Measurements from ENCODE around the gene HOXA7. TPM values are rescaled to one million over a fixed set of nuclear protein-coding genes. Genes with fewer than 3 reads are reported as not detected.

The HOXA7 gene
- total and polyA plus RNA-seq, 10 of the 15 experiments (the other 5 are each of a cell fraction or from before 2014, with no cell fraction given), result not detected

GRCh38 chr7:27196287-27196767, 39.9 kb upstream of the HOXA7 start (continued):
- TF ChIP-seq CTCF (IDR thresholded peaks at IDR 0.05 in 2 of 3, conservative IDR thresholded peaks at IDR 0.05 in 1 of 3; ENCODE audit: control insufficient read depth in 2 of 3, extremely low read depth in 1 of 3, insufficient read depth in 1 of 3, low read depth in 3 of 3, low read length in 3 of 3) (peak; percentile 70 to 89 (median 74)), BRCA1 (IDR thresholded peaks at IDR 0.05; ENCODE audit: low read depth, low read length) (no peak), ZSCAN29 (IDR thresholded peaks at IDR 0.05) (no peak)

GRCh38 chr7:27194686-27195379, 38.4 kb upstream of the HOXA7 start:
- no peak for FAIRE-seq
- Histone ChIP-seq H3K79me2 (ENCODE audit: control insufficient read depth, insufficient read depth, low read length) (no peaks in the 10 kb centered on the region), H3K36me3 (ENCODE audit: control insufficient read depth in 2 of 2, insufficient read depth in 2 of 2, low read length in 1 of 2) (no peaks in the 10 kb centered on the region), H3K27ac (ENCODE audit: control insufficient read depth, insufficient read depth) (no peak overlapping the region), H3K4me3 (no peak overlapping the region), H2AFZ (ENCODE audit: control insufficient read depth, low read depth, low read length) (no peak overlapping the region), H3K4me2 (ENCODE audit: control insufficient read depth, insufficient read depth) (no peak overlapping the region), H3K27me3 (replicated peaks in 1 of 2; ENCODE audit: control insufficient read depth in 2 of 2, insufficient read depth in 2 of 2, low read length in 1 of 2) (peaks cover 21 to 37% of the 10 kb centered on the region in 2 experiments), H3K9me3 (replicated peaks; ENCODE audit: control insufficient read depth, insufficient read depth, low read length) (no peaks in the 10 kb centered on the region; the same call in 2 of the 3 replicates), H3K4me1 (ENCODE audit: control insufficient read depth, insufficient read depth, low read length) (no peaks in the 10 kb centered on the region; the same call in 1 of the 2 replicates), H4K20me1 (ENCODE audit: control insufficient read depth, insufficient read depth) (0 out of 2 replicates have a peak, but pooled peaks cover 3% of the 10 kb centered on the region), H3K9ac (ENCODE audit: control insufficient read depth, insufficient read depth, low read length) (no peak overlapping the region)
- DNase-seq (ENCODE audit: low read depth, low spot score), result no peak
- WGBS (ENCODE audit: insufficient coverage, insufficient replicate concordance, low lambda C conversion rate, missing lambda C conversion rate), result 40% methylated on average over 9 of the region's 9 CpGs
- ATAC-seq, result no peak
- ChIA-PET SMC1A (ENCODE audit: uncharacterized antibody, unreplicated experiment) (interaction anchor here (0.9 to 2.4 kb wide), 4 partner anchors 382 to 742 kb away, joined by 3 to 16 read pairs (median 6); no protein-coding TSS in a partner anchor), POLR2A (no interaction called here), RAD21 (ENCODE audit: unreplicated experiment) (interaction anchor here (0.9 to 2.6 kb wide), 4 partner anchors 411 to 728 kb away, joined by 3 to 70 read pairs (median 30); no protein-coding TSS in a partner anchor), CTCF (interaction anchor here (1.1 to 3.3 kb wide), 19 partner anchors 22 to 902 kb away, joined by 3 to 93 read pairs (median 10); no protein-coding TSS in a partner anchor)
- intact Hi-C loops (cut with micrococcal nuclease; ENCODE audit: unreplicated experiment) (loop anchor here (5.0 kb wide), 2 partner anchors 587 to 902 kb away; no protein-coding TSS in a partner anchor), in situ Hi-C loops (cut with MboI) (loop anchor here (5.0 kb wide), 3 partner anchors 382 to 822 kb away; no protein-coding TSS in a partner anchor)
- BruUV-seq (replicated peaks), result no TSS peak
- TF ChIP-seq SMAD1 (IDR thresholded peaks at IDR 0.05; ENCODE audit: low read depth, partially characterized antibody) (no peak), EGR1 (IDR thresholded peaks at IDR 0.05; ENCODE audit: borderline replicate concordance in 1 of 2, low read depth in 2 of 2, low read length in 2 of 2) (no peak), CBX3 (IDR thresholded peaks at IDR 0.05; ENCODE audit: borderline replicate concordance, low read depth) (no peak), DPF2 (IDR thresholded peaks at IDR 0.05) (no peak), ATF2 (IDR thresholded peaks at IDR 0.05; ENCODE audit: low read length) (no peak), CBX5 (IDR thresholded peaks at IDR 0.05; ENCODE audit: low read depth) (no peak), ATF3 (IDR thresholded peaks at IDR 0.05; ENCODE audit: borderline replicate concordance, extremely low read depth, low read depth, low read length) (no peak), RAD51 (IDR thresholded peaks at IDR 0.05) (no peak), LARP7 (IDR thresholded peaks at IDR 0.05) (no peak), ZNF687 (IDR thresholded peaks at IDR 0.05) (no peak)
